GM12874 (cell line): ENCODE results near the gene GAGE12J.
"Not testable (repeated sequence)": the region's sequence is repeated elsewhere in the genome, so short reads cannot be mapped to it uniquely, and the experiment has no call there.

Source experiments
- CTCF ChIP-seq: IDR thresholded peaks from 2 replicates; pipeline ENCODE4 v1.5.1; 2011; ENCODE audit warnings: low read depth, mild to moderate bottlenecking, control low read depth, low read length, moderate library complexity; ENCODE audit not compliant: insufficient read depth

The GAGE12J gene

GRCh38 chrX:49316085-49316484 is 5.8 kb upstream of the GAGE12J start:
- TF ChIP-seq CTCF, result no peak

GRCh38 chrX:49331282-49331681 is 9.4 kb downstream of the GAGE12J start, which contains the start of gene GAGE13:
Gene GAGE13 (plus strand): TSS chrX:49331582. CDS start chrX:49332738, 1,156 bp downstream.
- not testable (repeated sequence) for TF ChIP-seq CTCF
